ENCODE measurements around the gene FAM200C. TPM values are rescaled to one million over a fixed set of nuclear protein-coding genes. Genes with fewer than 3 reads are reported as not detected.
A peak's percentile ranks its signal among the peaks of the same experiment; 100 is the strongest.

The FAM200C gene
- total and polyA plus RNA-seq, 10 of the 15 experiments (the other 5 are each of a cell fraction or from before 2014, with no cell fraction given), result 1.0 to 5.4 (median 2.2) TPM

GRCh38 chr5:160442824-160443431, 43.1 kb upstream of the FAM200C start (continued):
- TF ChIP-seq USF2 (IDR thresholded peaks at IDR 0.05; ENCODE audit: borderline replicate concordance, low read depth, low read length) (no peak), MTA3 (IDR thresholded peaks at IDR 0.05; ENCODE audit: borderline replicate concordance, low read length) (0 out of 2 replicates have a peak, but pooled peaks have one; percentile 59), ATF7 (IDR thresholded peaks at IDR 0.05; ENCODE audit: low read depth) (peak; percentile 36; the same call in 1 of the 2 replicates), ZNF384 (IDR thresholded peaks at IDR 0.05; ENCODE audit: borderline replicate concordance, low read depth, low read length) (no peak), KLF5 (IDR thresholded peaks at IDR 0.05; ENCODE audit: partially characterized antibody) (peak; percentile 30), NFIC (IDR thresholded peaks at IDR 0.05; ENCODE audit: low read depth, low read length) (peak; percentile 55; the same call in 1 of the 2 replicates), MTA2 (IDR thresholded peaks at IDR 0.05; ENCODE audit: low read depth) (peak; percentile 68), IRF4 (IDR thresholded peaks at IDR 0.05; ENCODE audit: low read depth, low read length) (0 out of 2 replicates have a peak, but pooled peaks have one; percentile 30)

GRCh38 chr5:160441311-160441781, 41.5 kb upstream of the FAM200C start:
- intact Hi-C loops (cut with micrococcal nuclease; ENCODE audit: unreplicated experiment) (no loop called here), in situ Hi-C loops (cut with MboI) (no loop called here)
- H3K4me3 ChIP-seq, result no peak overlapping the region
- H3K27me3 ChIP-seq (replicated peaks in 1 of 2; ENCODE audit: control insufficient read depth in 2 of 2, insufficient read depth in 2 of 2, low read length in 1 of 2), result no peaks in the 10 kb centered on the region
- H4K20me1 ChIP-seq (ENCODE audit: control insufficient read depth, insufficient read depth), result no peaks in the 10 kb centered on the region
- no TSS peak for BruUV-seq (replicated peaks)
- peak overlapping the region; percentile 56 for H2AFZ ChIP-seq (ENCODE audit: control insufficient read depth, low read depth, low read length)
- ChIA-PET POLR2A (interaction anchor here (0.6 to 7.8 kb wide), 14 partner anchors 11 to 1569 kb away, joined by 4 to 156 read pairs (median 8); partner anchors contain the start of genes PTTG1 and SLU7), SMC1A (ENCODE audit: uncharacterized antibody, unreplicated experiment) (interaction anchor here (1.1 to 7.8 kb wide), 9 partner anchors 12 to 402 kb away, joined by 4 to 511 read pairs (median 33); partner anchors contain the start of genes PTTG1 and SLU7), RAD21 (ENCODE audit: unreplicated experiment) (interaction anchor here (0.8 to 7.8 kb wide), 13 partner anchors 12 to 519 kb away, joined by 3 to 329 read pairs (median 10); partner anchors contain the start of genes PTTG1, PWWP2A and SLU7), CTCF (interaction anchor here (0.9 to 7.7 kb wide), 9 partner anchors 8 to 69 kb away, joined by 4 to 235 read pairs (median 127); partner anchors contain the start of genes PTTG1 and SLU7)
- peak; percentile 68 for DNase-seq (ENCODE audit: low read depth, low spot score)
- peaks cover 50% of the 10 kb centered on the region for H3K79me2 ChIP-seq (ENCODE audit: control insufficient read depth, insufficient read depth, low read length)
- peak overlapping the region; percentile 63 for H3K4me2 ChIP-seq (ENCODE audit: control insufficient read depth, insufficient read depth)
- WGBS (ENCODE audit: insufficient coverage, insufficient replicate concordance, low lambda C conversion rate, missing lambda C conversion rate), result 0% methylated on average over 1 of the region's 1 CpG
- ATAC-seq, result no peak; the same call in 2 of the 3 replicates
- no peaks in the 10 kb centered on the region for H3K36me3 ChIP-seq (ENCODE audit: control insufficient read depth in 2 of 2, insufficient read depth in 2 of 2, low read length in 1 of 2)
- H3K9ac ChIP-seq (ENCODE audit: control insufficient read depth, insufficient read depth, low read length), result 0 out of 2 replicates have a peak overlapping the region, but pooled peaks have one; percentile 30
- FAIRE-seq, result no peak
- H3K9me3 ChIP-seq (replicated peaks; ENCODE audit: control insufficient read depth, insufficient read depth, low read length), result peaks cover 3% of the 10 kb centered on the region
- H3K4me1 ChIP-seq (ENCODE audit: control insufficient read depth, insufficient read depth, low read length), result peaks cover 53% of the 10 kb centered on the region
- peak overlapping the region; percentile 81 for H3K27ac ChIP-seq (ENCODE audit: control insufficient read depth, insufficient read depth)
- TF ChIP-seq RUNX3 (IDR thresholded peaks at IDR 0.05; ENCODE audit: low read length) (peak; percentile 88), SREBF1 (IDR thresholded peaks at IDR 0.05; ENCODE audit: low read length) (no peak), RELB (IDR thresholded peaks at IDR 0.05; ENCODE audit: low read depth) (peak; percentile 72; the same call in 1 of the 2 replicates), ZNF687 (IDR thresholded peaks at IDR 0.05) (peak; percentile 35; the same call in 1 of the 2 replicates), POLR2AphosphoS5 (IDR thresholded peaks at IDR 0.05; ENCODE audit: low read length) (0 out of 2 replicates have a peak, but pooled peaks have one; percentile 34), EED (IDR thresholded peaks at IDR 0.05; ENCODE audit: low read depth) (peak; percentile 55; the same call in 1 of the 2 replicates), MEF2B (IDR thresholded peaks at IDR 0.05; ENCODE audit: partially characterized antibody, poor library complexity, severe bottlenecking) (peak; percentile 90), SMARCA5 (IDR thresholded peaks at IDR 0.05) (0 out of 2 replicates have a peak, but pooled peaks have one; percentile 24)
